Fibroblast of lung (primary cell): ENCODE measurements around the gene WDR7. TPM values are rescaled to one million over a fixed set of nuclear protein-coding genes. Genes with fewer than 3 reads are reported as not detected.

Experiments used
- DNase-seq, 2 donors: peaks; one replicate each; pipeline versions ENCODE4 v3.0.0 to v3.0.0-alpha.2; 2010; ENCODE audit warnings: low read depth in 2 of 2
- H2AFZ ChIP-seq: 2 replicates; pipeline ENCODE4 v1.5.1; 2012; ENCODE audit warnings: low read length, control low read depth, inconsistent platforms
- H3K27ac ChIP-seq: 2 replicates; pipeline ENCODE4 v1.5.1; 2011; ENCODE audit warnings: low read length, control low read depth; ENCODE audit not compliant: insufficient read depth
- H3K27me3 ChIP-seq: 2 replicates; pipeline ENCODE4 v1.5.1; 2011; ENCODE audit warnings: mild to moderate bottlenecking, low read length; ENCODE audit not compliant: control insufficient read depth, insufficient read depth
- H3K36me3 ChIP-seq: 2 replicates; pipeline ENCODE4 v1.5.1; 2011; ENCODE audit warnings: low read length; ENCODE audit not compliant: control insufficient read depth, insufficient read depth
- H3K4me1 ChIP-seq: 2 replicates; pipeline ENCODE4 v1.5.1; 2011; ENCODE audit warnings: low read length; ENCODE audit not compliant: control insufficient read depth, insufficient read depth; ENCODE audit errors: extremely low read depth
- H3K4me2 ChIP-seq: 2 replicates; pipeline ENCODE4 v1.5.1; 2011; ENCODE audit warnings: low read length, control low read depth; ENCODE audit not compliant: insufficient read depth; ENCODE audit errors: extremely low read depth
- H3K4me3 ChIP-seq, 4 experiments: fragments of 200-600 bp in 1 of 4; sonication (generic) in 1 of 4; replicated peaks in 1 of 4; 2 replicates each; pipeline ENCODE4 v1.5.1; 2011 to 2016; ENCODE audit warnings: low read length in 4 of 4, low read depth in 3 of 4, mild to moderate bottlenecking in 3 of 4, control low read depth in 2 of 4, inconsistent platforms in 1 of 4, mixed read lengths in 1 of 4; ENCODE audit not compliant: insufficient read depth in 1 of 4; ENCODE audit errors: control extremely low read depth in 1 of 4
- H3K79me2 ChIP-seq: 2 replicates; pipeline ENCODE4 v1.5.1; 2012; ENCODE audit warnings: mild to moderate bottlenecking, low read length, inconsistent platforms; ENCODE audit not compliant: control insufficient read depth, insufficient read depth
- H3K9ac ChIP-seq: 2 replicates; pipeline ENCODE4 v1.5.1; 2011; ENCODE audit warnings: mild to moderate bottlenecking, low read length, control low read depth; ENCODE audit not compliant: insufficient read depth
- H3K9me3 ChIP-seq: 2 replicates; pipeline ENCODE4 v1.5.1; 2012; ENCODE audit warnings: low read depth, low read length; ENCODE audit not compliant: control insufficient read depth, insufficient read depth
- H4K20me1 ChIP-seq: 2 replicates; pipeline ENCODE4 v1.5.1; 2011; ENCODE audit warnings: low read length; ENCODE audit not compliant: control insufficient read depth, insufficient read depth; ENCODE audit errors: extremely low read depth
- EZH2 ChIP-seq: IDR thresholded peaks from 2 replicates; pipeline ENCODE4 v1.5.1; 2012; ENCODE audit warnings: low read length, control low read depth, mild to moderate bottlenecking; ENCODE audit errors: missing control alignments
- polyA plus RNA-seq, 2 donors: library from polyadenylated mRNA; depleted of rRNA in 1 of 2; stranded (reverse) in 1 of 2; unstranded in 1 of 2; fragments of >200 nt; gene quantifications; 2 replicates each; pipeline ENCODE4 v1.2.1, GENCODE V29; 2011 to 2012; ENCODE audit warnings: missing spikeins in 1 of 2
- total RNA-seq: library from RNA; depleted of rRNA; stranded (reverse); fragments of >200 nt; gene quantifications from 2 replicates; pipeline ENCODE4 v1.2.1, GENCODE V29; 2014
- TF ChIP-seq, protein P1 (sequence below), 2 donors: IDR thresholded peaks in 1 of 2; conservative IDR thresholded peaks in 1 of 2; 1 replicate in 1 of 2; 2 replicates in 1 of 2; pipeline ENCODE4 v1.5.1; 2011 to 2012; ENCODE audit warnings: low read length in 2 of 2, control low read depth in 1 of 2, inconsistent platforms in 1 of 2, low read depth in 1 of 2, mild to moderate bottlenecking in 1 of 2

WDR7 gene
- total and polyA plus RNA-seq, 2 donors (not counting 1 experiment from before 2014, with no cell fraction given): 7.2 to 27.2 TPM

GRCh38 chr18:57078614-57079013 is 427.5 kb downstream of the WDR7 start:
- no peak overlapping the region for H3K4me3 ChIP-seq
- no peak overlapping the region for H2AFZ ChIP-seq
- no peak for TF ChIP-seq EZH2
- TF ChIP-seq, protein P1, sequence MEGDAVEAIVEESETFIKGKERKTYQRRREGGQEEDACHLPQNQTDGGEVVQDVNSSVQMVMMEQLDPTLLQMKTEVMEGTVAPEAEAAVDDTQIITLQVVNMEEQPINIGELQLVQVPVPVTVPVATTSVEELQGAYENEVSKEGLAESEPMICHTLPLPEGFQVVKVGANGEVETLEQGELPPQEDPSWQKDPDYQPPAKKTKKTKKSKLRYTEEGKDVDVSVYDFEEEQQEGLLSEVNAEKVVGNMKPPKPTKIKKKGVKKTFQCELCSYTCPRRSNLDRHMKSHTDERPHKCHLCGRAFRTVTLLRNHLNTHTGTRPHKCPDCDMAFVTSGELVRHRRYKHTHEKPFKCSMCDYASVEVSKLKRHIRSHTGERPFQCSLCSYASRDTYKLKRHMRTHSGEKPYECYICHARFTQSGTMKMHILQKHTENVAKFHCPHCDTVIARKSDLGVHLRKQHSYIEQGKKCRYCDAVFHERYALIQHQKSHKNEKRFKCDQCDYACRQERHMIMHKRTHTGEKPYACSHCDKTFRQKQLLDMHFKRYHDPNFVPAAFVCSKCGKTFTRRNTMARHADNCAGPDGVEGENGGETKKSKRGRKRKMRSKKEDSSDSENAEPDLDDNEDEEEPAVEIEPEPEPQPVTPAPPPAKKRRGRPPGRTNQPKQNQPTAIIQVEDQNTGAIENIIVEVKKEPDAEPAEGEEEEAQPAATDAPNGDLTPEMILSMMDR (conservative IDR thresholded peaks at IDR 0.05 in 1 of 2, IDR thresholded peaks at IDR 0.05 in 1 of 2; ENCODE audit: low read depth in 1 of 2, low read length in 2 of 2): no peak
- no peaks in the 10 kb centered on the region for H3K9me3 ChIP-seq
- no peak for DNase-seq
- H4K20me1 ChIP-seq: no peaks in the 10 kb centered on the region
- H3K27me3 ChIP-seq: no peaks in the 10 kb centered on the region
- no peak overlapping the region for H3K27ac ChIP-seq
- no peaks in the 10 kb centered on the region for H3K4me1 ChIP-seq
- no peaks in the 10 kb centered on the region for H3K79me2 ChIP-seq
- no peak overlapping the region for H3K9ac ChIP-seq
- H3K36me3 ChIP-seq: no peaks in the 10 kb centered on the region
- H3K4me2 ChIP-seq: no peak overlapping the region

- no peaks in the 10 kb centered on the region for H3K4me1 ChIP-seq
- no peak for TF ChIP-seq EZH2
- TF ChIP-seq, protein P1 (conservative IDR thresholded peaks at IDR 0.05 in 1 of 2, IDR thresholded peaks at IDR 0.05 in 1 of 2; ENCODE audit: low read depth in 1 of 2, low read length in 2 of 2): no peak
- no peak overlapping the region for H3K4me2 ChIP-seq
- H3K36me3 ChIP-seq: no peaks in the 10 kb centered on the region
- H2AFZ ChIP-seq: no peak overlapping the region
- no peaks in the 10 kb centered on the region for H3K79me2 ChIP-seq
- no peak overlapping the region for H3K27ac ChIP-seq
- H4K20me1 ChIP-seq: no peaks in the 10 kb centered on the region
- H3K27me3 ChIP-seq: no peaks in the 10 kb centered on the region
- no peaks in the 10 kb centered on the region for H3K9me3 ChIP-seq
- no peak for DNase-seq
- no peak overlapping the region for H3K4me3 ChIP-seq
- no peak overlapping the region for H3K9ac ChIP-seq
These were observed 429.3 kb downstream of the WDR7 start for GRCh38 chr18:57080479-57080878.

- Histone ChIP-seq H3K79me2 (no peaks in the 10 kb centered on the region), H3K9me3 (no peaks in the 10 kb centered on the region), H3K27ac (no peak overlapping the region), H3K4me3 (no peak overlapping the region), H3K36me3 (no peaks in the 10 kb centered on the region), H3K4me1 (no peaks in the 10 kb centered on the region), H3K4me2 (no peak overlapping the region), H3K27me3 (no peaks in the 10 kb centered on the region), H4K20me1 (no peaks in the 10 kb centered on the region), H3K9ac (no peak overlapping the region), H2AFZ (no peak overlapping the region)
- TF ChIP-seq, protein P1 (conservative IDR thresholded peaks at IDR 0.05 in 1 of 2, IDR thresholded peaks at IDR 0.05 in 1 of 2; ENCODE audit: low read depth in 1 of 2, low read length in 2 of 2): no peak
- no peak for TF ChIP-seq EZH2
- DNase-seq: no peak
These were observed 430.7 kb downstream of the WDR7 start for GRCh38 chr18:57081899-57082298.
